GM18858 (cell line): Measurements from ENCODE around the gene NECTIN3.

Experiments used
- ATAC-seq: cut with Tn5 transposase; IDR thresholded peaks from one replicate; pipeline ENCODE4 v1.9.1; 2021; ENCODE audit not compliant: unreplicated experiment

The NECTIN3 gene

GRCh38 chr3:111071257-111072030, at the start of gene NECTIN3:
NECTIN3 (plus strand) TSS chr3:111071816; CDS start chr3:111072018, 202 bp downstream.
- ATAC-seq: peak; percentile 52

GRCh38 chr3:111027868-111028267, 43.7 kb upstream of the NECTIN3 start:
- ATAC-seq: no peak

- ATAC-seq: no peak
Observed at GRCh38 chr3:111031538-111031937, 40.1 kb upstream of the NECTIN3 start.

GRCh38 chr3:111032677-111033076, 38.9 kb upstream of the NECTIN3 start:
- no peak for ATAC-seq

GRCh38 chr3:111033470-111034050, 38.1 kb upstream of the NECTIN3 start:
- ATAC-seq: no peak

GRCh38 chr3:111035316-111035715, 36.3 kb upstream of the NECTIN3 start:
- no peak for ATAC-seq

GRCh38 chr3:111035902-111036301, 35.7 kb upstream of the NECTIN3 start:
- ATAC-seq: peak; percentile 61

GRCh38 chr3:111040959-111041358, 30.7 kb upstream of the NECTIN3 start:
- ATAC-seq: no peak

GRCh38 chr3:111045564-111045963, 26.1 kb upstream of the NECTIN3 start:
- no peak for ATAC-seq

- no peak for ATAC-seq
Observed at GRCh38 chr3:111047042-111047441, 24.6 kb upstream of the NECTIN3 start.

GRCh38 chr3:111047812-111048435, 23.7 kb upstream of the NECTIN3 start:
- ATAC-seq: no peak

- ATAC-seq: no peak
Observed at GRCh38 chr3:111051354-111051753, 20.3 kb upstream of the NECTIN3 start.

- ATAC-seq: no peak
Observed at GRCh38 chr3:111068574-111068973, 3.0 kb upstream of the NECTIN3 start.

- ATAC-seq: no peak
Observed at GRCh38 chr3:111069974-111070771, 1.4 kb upstream of the NECTIN3 start.

GRCh38 chr3:111070772-111071256, 802 bp upstream of the NECTIN3 start:
- ATAC-seq: no peak

GRCh38 chr3:111072031-111072921, 660 bp downstream of the NECTIN3 start:
- ATAC-seq: peak; percentile 14

GRCh38 chr3:111073218-111073617, 1.6 kb downstream of the NECTIN3 start:
- ATAC-seq: no peak

GRCh38 chr3:111076732-111077131, 5.1 kb downstream of the NECTIN3 start:
- no peak for ATAC-seq

- no peak for ATAC-seq
Observed at GRCh38 chr3:111077369-111077768, 5.8 kb downstream of the NECTIN3 start.

- no peak for ATAC-seq
Observed at GRCh38 chr3:111080413-111080812, 8.8 kb downstream of the NECTIN3 start.
